Keratinocyte (primary cell): ENCODE measurements around the gene CPNE4. TPM values are rescaled to one million over a fixed set of nuclear protein-coding genes. Genes with fewer than 3 reads are reported as not detected.

ENCODE experiments used
- DNase-seq: peaks from one replicate; pipeline ENCODE4 v3.0.0-alpha.2; 2011; ENCODE audit warnings: low read depth, missing footprints, low spot score
- FAIRE-seq: peaks from 2 replicates; lab custom pipeline; 2011; peaks lifted over from hg19 to GRCh38; lab: Jason Lieb, UNC
- H2AFZ ChIP-seq: 2 replicates; pipeline ENCODE4 v1.6.0; 2012; ENCODE audit warnings: low read length, control low read depth, inconsistent platforms; ENCODE audit not compliant: control insufficient read depth
- H3K27ac ChIP-seq: 2 replicates; pipeline ENCODE4 v1.5.1; 2011; ENCODE audit warnings: low read length; ENCODE audit not compliant: control insufficient read depth, insufficient read depth
- H3K27me3 ChIP-seq: 3 replicates; pipeline ENCODE4 v1.6.0; 2011; ENCODE audit warnings: low read length; ENCODE audit not compliant: control insufficient read depth, insufficient read depth; ENCODE audit errors: extremely low read depth
- H3K36me3 ChIP-seq, 2 experiments: 2 replicates in 1 of 2; 3 replicates in 1 of 2; pipeline ENCODE4 v1.5.1; 2011; ENCODE audit warnings: low read length in 2 of 2, mild to moderate bottlenecking in 1 of 2; ENCODE audit not compliant: control insufficient read depth in 2 of 2, insufficient read depth in 2 of 2; ENCODE audit errors: extremely low read depth in 1 of 2
- H3K4me1 ChIP-seq: 3 replicates; pipeline ENCODE4 v1.5.1; 2011; ENCODE audit warnings: low read length; ENCODE audit not compliant: control insufficient read depth, insufficient read depth; ENCODE audit errors: extremely low read depth
- H3K4me2 ChIP-seq: 3 replicates; pipeline ENCODE4 v1.6.0; 2011; ENCODE audit warnings: low read depth, low read length; ENCODE audit not compliant: control insufficient read depth, insufficient read depth; ENCODE audit errors: extremely low read depth
- H3K4me3 ChIP-seq, 3 experiments: fragments of 200-600 bp in 1 of 3; sonication (generic) in 1 of 3; 2 replicates in 2 of 3; 3 replicates in 1 of 3; pipeline ENCODE4 v1.5.1; 2011 to 2016; ENCODE audit warnings: low read length in 3 of 3, mild to moderate bottlenecking in 3 of 3, control low read depth in 2 of 3, inconsistent platforms in 1 of 3, low read depth in 1 of 3, mixed read lengths in 1 of 3, mixed run types in 1 of 3, moderate library complexity in 1 of 3; ENCODE audit not compliant: control insufficient read depth in 2 of 3, insufficient read depth in 2 of 3; ENCODE audit errors: extremely low read depth in 1 of 3
- H3K79me2 ChIP-seq: 2 replicates; pipeline ENCODE4 v1.6.0; 2012; ENCODE audit warnings: low read length; ENCODE audit not compliant: control insufficient read depth, insufficient read depth
- H3K9ac ChIP-seq: 3 replicates; pipeline ENCODE4 v1.6.0; 2011; ENCODE audit warnings: low read length; ENCODE audit not compliant: control insufficient read depth, insufficient read depth; ENCODE audit errors: extremely low read depth
- H3K9me1 ChIP-seq: 3 replicates; pipeline ENCODE4 v1.6.0; 2011; ENCODE audit warnings: low read length; ENCODE audit not compliant: control insufficient read depth, insufficient read depth; ENCODE audit errors: extremely low read depth
- H3K9me3 ChIP-seq: 2 replicates; pipeline ENCODE4 v1.5.1; 2012; ENCODE audit warnings: low read depth, low read length; ENCODE audit not compliant: control insufficient read depth
- H4K20me1 ChIP-seq: 3 replicates; pipeline ENCODE4 v1.6.0; 2011; ENCODE audit warnings: low read length; ENCODE audit not compliant: control insufficient read depth, insufficient read depth; ENCODE audit errors: extremely low read depth
- CTCF ChIP-seq, 3 experiments: IDR thresholded peaks in 1 of 3; conservative IDR thresholded peaks in 1 of 3; optimal IDR thresholded peaks in 1 of 3; 2 replicates in 2 of 3; 3 replicates in 1 of 3; pipeline versions ENCODE3 to v1.5.1; 2011; ENCODE audit warnings: low read length in 3 of 3, mild to moderate bottlenecking in 3 of 3, moderate library complexity in 2 of 3, control low read depth in 1 of 3, inconsistent platforms in 1 of 3; ENCODE audit not compliant: insufficient read depth in 2 of 3; ENCODE audit errors: extremely low read depth in 1 of 3
- EZH2 ChIP-seq: IDR thresholded peaks from one replicate; pipeline ENCODE4 v1.6.1; 2012; ENCODE audit warnings: inconsistent platforms, mild to moderate bottlenecking, low read length, moderate library complexity
- dilution Hi-C: fragments of 300-500 bp; cut with MboI; formaldehyde crosslinking; loops from one replicate; pipeline ENCODE4 v1.7.0; 2020; ENCODE audit warnings: low sequenced_read_pairs; ENCODE audit not compliant: extremely low pct_ligation_motif_present
- polyA plus RNA-seq, 5 experiments: library from polyadenylated mRNA; depleted of rRNA in 3 of 5; stranded (reverse) in 3 of 5; stranded (forward) in 1 of 5; unstranded in 1 of 5; fragments of >200 nt; gene quantifications; 1 replicate in 1 of 5; 2 replicates in 3 of 5; 3 replicates in 1 of 5; pipeline versions ENCODE4 v1.2.1 to v1.2.3, GENCODE V29; 2011 to 2012; ENCODE audit warnings: missing spikeins in 2 of 5, low read depth in 1 of 5, low replicate concordance in 1 of 5

The CPNE4 gene
- polyA plus RNA-seq, 1 donor (not counting 4 experiments of a cell fraction or from before 2014, with no cell fraction given), result 0.08 TPM

GRCh38 chr3:131807822-131808221, 227.0 kb downstream of the CPNE4 start:
- Histone ChIP-seq H3K9me1 (no peaks in the 10 kb centered on the region), H3K27ac (no peak overlapping the region), H3K4me3 (no peak overlapping the region), H4K20me1 (no peaks in the 10 kb centered on the region), H2AFZ (no peak overlapping the region), H3K27me3 (no peaks in the 10 kb centered on the region), H3K36me3 (no peaks in the 10 kb centered on the region), H3K9ac (no peak overlapping the region), H3K9me3 (no peaks in the 10 kb centered on the region), H3K4me1 (no peaks in the 10 kb centered on the region), H3K79me2 (no peaks in the 10 kb centered on the region), H3K4me2 (no peak overlapping the region)
- TF ChIP-seq EZH2 (no peak), CTCF (optimal IDR thresholded peaks at IDR 0.05 in 1 of 3, IDR thresholded peaks at IDR 0.05 in 1 of 3, conservative IDR thresholded peaks at IDR 0.05 in 1 of 3; ENCODE audit: extremely low read depth in 1 of 3, insufficient read depth in 2 of 3, low read length in 3 of 3) (no peak)
- dilution Hi-C loops, result no loop called here
- FAIRE-seq (no peak), DNase-seq (no peak)

- H3K36me3 ChIP-seq, result no peaks in the 10 kb centered on the region
- H3K4me3 ChIP-seq, result no peak overlapping the region
- H3K4me2 ChIP-seq, result no peak overlapping the region
- no peaks in the 10 kb centered on the region for H3K4me1 ChIP-seq
- no peaks in the 10 kb centered on the region for H3K9me3 ChIP-seq
- no peaks in the 10 kb centered on the region for H3K79me2 ChIP-seq
- H4K20me1 ChIP-seq, result no peaks in the 10 kb centered on the region
- H3K9ac ChIP-seq, result no peak overlapping the region
- DNase-seq (no peak), FAIRE-seq (no peak)
- no peak overlapping the region for H3K27ac ChIP-seq
- TF ChIP-seq EZH2 (no peak), CTCF (optimal IDR thresholded peaks at IDR 0.05 in 1 of 3, IDR thresholded peaks at IDR 0.05 in 1 of 3, conservative IDR thresholded peaks at IDR 0.05 in 1 of 3; ENCODE audit: extremely low read depth in 1 of 3, insufficient read depth in 2 of 3, low read length in 3 of 3) (no peak)
- dilution Hi-C loops, result no loop called here
- H3K9me1 ChIP-seq, result no peaks in the 10 kb centered on the region
- H2AFZ ChIP-seq, result no peak overlapping the region
- H3K27me3 ChIP-seq, result no peaks in the 10 kb centered on the region
Measured at GRCh38 chr3:131806736-131807135, 228.1 kb downstream of the CPNE4 start.
